ENCODE data around the gene MAB21L4. TPM values are rescaled to one million over a fixed set of nuclear protein-coding genes. Genes with fewer than 3 reads are reported as not detected.
A peak's percentile ranks its signal among the peaks of the same experiment; 100 is the strongest.

MAB21L4 gene
- total RNA-seq, 1 donor: not detected

- no peak for DNase-seq (ENCODE audit: low read depth in 2 of 3, low spot score in 2 of 3)
These were observed 26.6 kb downstream of the MAB21L4 start for GRCh38 chr2:240869109-240869955.

GRCh38 chr2:240868286-240869108 lies 27.5 kb downstream of the MAB21L4 start, which contains the start of gene AGXT:
TSS of gene AGXT (plus strand) at chr2:240868824. CDS start at chr2:240868866, 42 bp downstream.
- no peak for DNase-seq (ENCODE audit: low read depth in 2 of 3, low spot score in 2 of 3)

GRCh38 chr2:240865391-240865790 lies 30.6 kb downstream of the MAB21L4 start:
- no peak for DNase-seq (ENCODE audit: low read depth in 2 of 3, low spot score in 2 of 3)

- no peak for DNase-seq (ENCODE audit: low read depth in 2 of 3, low spot score in 2 of 3)
These were observed 31.5 kb downstream of the MAB21L4 start for GRCh38 chr2:240864475-240864874.

- DNase-seq (ENCODE audit: low read depth in 2 of 3, low spot score in 2 of 3): no peak
These were observed 34.4 kb downstream of the MAB21L4 start for GRCh38 chr2:240861547-240861946.

- no peak for DNase-seq (ENCODE audit: low read depth in 2 of 3, low spot score in 2 of 3)
These were observed 37.1 kb downstream of the MAB21L4 start for GRCh38 chr2:240858871-240859270.

GRCh38 chr2:240858321-240858720 lies 37.6 kb downstream of the MAB21L4 start:
- DNase-seq (ENCODE audit: low read depth in 2 of 3, low spot score in 2 of 3): no peak

- no peak for DNase-seq (ENCODE audit: low read depth in 2 of 3, low spot score in 2 of 3)
These were observed 38.6 kb downstream of the MAB21L4 start for GRCh38 chr2:240857039-240858008.

GRCh38 chr2:240856151-240856980 lies 39.6 kb downstream of the MAB21L4 start:
- DNase-seq (ENCODE audit: low read depth in 2 of 3, low spot score in 2 of 3): no peak

- DNase-seq (ENCODE audit: low read depth in 2 of 3, low spot score in 2 of 3): no peak
These were observed 40.3 kb downstream of the MAB21L4 start for GRCh38 chr2:240855670-240856069.

GRCh38 chr2:240852671-240853314 lies 43.2 kb downstream of the MAB21L4 start:
- DNase-seq (ENCODE audit: low read depth in 2 of 3, low spot score in 2 of 3): no peak

GRCh38 chr2:240851078-240851991 lies 44.6 kb downstream of the MAB21L4 start:
- peak; percentile 59 to 83 (median 72) for DNase-seq (ENCODE audit: low read depth in 2 of 3, low spot score in 2 of 3)

GRCh38 chr2:240850756-240851077 lies 45.2 kb downstream of the MAB21L4 start:
- no peak for DNase-seq (ENCODE audit: low read depth in 2 of 3, low spot score in 2 of 3)

- DNase-seq (ENCODE audit: low read depth in 2 of 3, low spot score in 2 of 3): no peak
These were observed 45.9 kb downstream of the MAB21L4 start for GRCh38 chr2:240850026-240850425.

GRCh38 chr2:240848900-240849680 lies 46.9 kb downstream of the MAB21L4 start:
- no peak for DNase-seq (ENCODE audit: low read depth in 2 of 3, low spot score in 2 of 3)

GRCh38 chr2:240847817-240848216 lies 48.1 kb downstream of the MAB21L4 start:
- DNase-seq (ENCODE audit: low read depth in 2 of 3, low spot score in 2 of 3): no peak

- no peak for DNase-seq (ENCODE audit: low read depth in 2 of 3, low spot score in 2 of 3)
These were observed 48.9 kb downstream of the MAB21L4 start for GRCh38 chr2:240846873-240847595.
